ENCODE results near the gene ACOT7. TPM values are rescaled to one million over a fixed set of nuclear protein-coding genes. Genes with fewer than 3 reads are reported as not detected.

Gene ACOT7
- total and polyA plus RNA-seq, 12 donors = 4.0 to 40.4 (median 8.6) TPM

DNA sequence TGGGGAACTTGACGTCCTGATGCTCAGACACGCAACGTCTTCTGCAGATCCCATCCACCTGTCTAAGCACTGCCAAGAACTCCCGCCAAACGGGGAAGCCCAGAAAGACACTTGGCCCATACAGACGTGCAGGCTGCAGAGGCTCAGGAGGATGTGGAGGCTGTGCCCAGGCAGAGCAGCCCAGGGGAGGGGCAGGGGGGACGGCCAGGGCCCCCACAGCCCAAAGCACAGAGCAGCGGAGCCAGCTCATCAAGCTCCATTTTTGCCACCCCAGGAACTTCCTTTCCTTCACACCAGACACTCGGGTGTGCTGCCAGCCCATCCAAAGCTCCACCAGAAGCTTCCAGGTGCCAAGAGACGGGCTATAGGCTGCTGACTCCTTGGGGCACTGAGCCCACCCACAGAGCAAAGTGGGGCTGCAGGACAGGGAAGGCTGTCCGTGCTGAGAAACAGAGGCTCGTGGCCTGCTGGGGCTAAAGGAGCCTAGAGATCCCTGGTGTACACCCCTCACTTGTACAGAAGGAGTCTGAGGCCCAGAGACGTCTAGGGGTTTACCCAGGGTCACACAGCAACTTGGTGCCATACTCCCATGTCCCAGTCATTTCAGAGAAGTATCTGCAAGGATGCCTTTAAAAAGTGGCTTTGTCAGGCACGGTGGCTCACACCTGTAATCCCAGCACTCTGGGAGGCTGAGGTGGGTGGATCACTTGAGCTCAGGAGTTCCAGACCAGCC lies 59.1 kb downstream of the ACOT7 start:
- Histone ChIP-seq H3K27ac (no peak overlapping the region), H3K4me1 (peaks cover 0 to 17% (median 7%) of the 10 kb centered on the region in 9 donors), H3K27me3 (no peaks in the 10 kb centered on the region), H3K36me3 (no peaks in the 10 kb centered on the region), H3K9me3 (no peaks in the 10 kb centered on the region), H3K4me3 (no peak overlapping the region)
- no peak for ATAC-seq
- intact Hi-C loops (cut with DNase I) = loop anchor here in 1 of 10 donors (5.0 kb wide), 1 partner anchor 72 kb away; the partner anchor contains the start of gene GPR153
- DNase-seq = no peak
- 90% methylated on average over 14 of the region's 14 CpGs for WGBS, 2 donors
- TF ChIP-seq, protein P1, sequence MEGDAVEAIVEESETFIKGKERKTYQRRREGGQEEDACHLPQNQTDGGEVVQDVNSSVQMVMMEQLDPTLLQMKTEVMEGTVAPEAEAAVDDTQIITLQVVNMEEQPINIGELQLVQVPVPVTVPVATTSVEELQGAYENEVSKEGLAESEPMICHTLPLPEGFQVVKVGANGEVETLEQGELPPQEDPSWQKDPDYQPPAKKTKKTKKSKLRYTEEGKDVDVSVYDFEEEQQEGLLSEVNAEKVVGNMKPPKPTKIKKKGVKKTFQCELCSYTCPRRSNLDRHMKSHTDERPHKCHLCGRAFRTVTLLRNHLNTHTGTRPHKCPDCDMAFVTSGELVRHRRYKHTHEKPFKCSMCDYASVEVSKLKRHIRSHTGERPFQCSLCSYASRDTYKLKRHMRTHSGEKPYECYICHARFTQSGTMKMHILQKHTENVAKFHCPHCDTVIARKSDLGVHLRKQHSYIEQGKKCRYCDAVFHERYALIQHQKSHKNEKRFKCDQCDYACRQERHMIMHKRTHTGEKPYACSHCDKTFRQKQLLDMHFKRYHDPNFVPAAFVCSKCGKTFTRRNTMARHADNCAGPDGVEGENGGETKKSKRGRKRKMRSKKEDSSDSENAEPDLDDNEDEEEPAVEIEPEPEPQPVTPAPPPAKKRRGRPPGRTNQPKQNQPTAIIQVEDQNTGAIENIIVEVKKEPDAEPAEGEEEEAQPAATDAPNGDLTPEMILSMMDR (IDR thresholded peaks at IDR 0.05) = no peak

DNA sequence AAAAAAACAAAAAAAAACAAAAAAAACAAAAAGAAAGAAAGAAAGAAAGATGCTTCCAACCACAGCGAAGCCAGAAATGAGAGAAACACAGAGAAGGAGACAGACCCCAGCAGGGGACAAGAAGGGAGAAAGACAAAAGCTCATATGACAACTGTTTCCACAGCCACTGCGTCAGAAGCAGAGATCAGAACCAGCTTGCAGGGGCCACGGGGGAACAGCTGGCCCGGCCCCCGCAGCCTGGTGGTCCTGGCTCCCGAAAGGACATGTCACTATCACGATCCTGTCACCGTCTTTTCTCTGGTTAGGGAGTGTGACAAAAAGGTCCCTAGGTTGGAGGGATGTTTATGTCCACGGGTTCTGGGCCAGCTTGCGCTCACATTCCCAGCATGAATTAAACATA lies 60.7 kb downstream of the ACOT7 start:
- peaks cover 0 to 25% (median 8%) of the 10 kb centered on the region in 9 donors for H3K4me1 ChIP-seq
- no peak for DNase-seq
- no peaks in the 10 kb centered on the region for H3K9me3 ChIP-seq
- no peak overlapping the region for H3K4me3 ChIP-seq
- no peak overlapping the region for H3K27ac ChIP-seq
- 97% methylated on average over 10 of the region's 10 CpGs for WGBS, 2 donors
- H3K27me3 ChIP-seq = no peaks in the 10 kb centered on the region
- intact Hi-C loops (cut with DNase I) = loop anchor here in 1 of 10 donors (5.0 kb wide), 1 partner anchor 71 kb away; the partner anchor contains the start of gene GPR153
- ATAC-seq = no peak
- H3K36me3 ChIP-seq = no peaks in the 10 kb centered on the region
- TF ChIP-seq, protein P1 (IDR thresholded peaks at IDR 0.05) = no peak

DNA sequence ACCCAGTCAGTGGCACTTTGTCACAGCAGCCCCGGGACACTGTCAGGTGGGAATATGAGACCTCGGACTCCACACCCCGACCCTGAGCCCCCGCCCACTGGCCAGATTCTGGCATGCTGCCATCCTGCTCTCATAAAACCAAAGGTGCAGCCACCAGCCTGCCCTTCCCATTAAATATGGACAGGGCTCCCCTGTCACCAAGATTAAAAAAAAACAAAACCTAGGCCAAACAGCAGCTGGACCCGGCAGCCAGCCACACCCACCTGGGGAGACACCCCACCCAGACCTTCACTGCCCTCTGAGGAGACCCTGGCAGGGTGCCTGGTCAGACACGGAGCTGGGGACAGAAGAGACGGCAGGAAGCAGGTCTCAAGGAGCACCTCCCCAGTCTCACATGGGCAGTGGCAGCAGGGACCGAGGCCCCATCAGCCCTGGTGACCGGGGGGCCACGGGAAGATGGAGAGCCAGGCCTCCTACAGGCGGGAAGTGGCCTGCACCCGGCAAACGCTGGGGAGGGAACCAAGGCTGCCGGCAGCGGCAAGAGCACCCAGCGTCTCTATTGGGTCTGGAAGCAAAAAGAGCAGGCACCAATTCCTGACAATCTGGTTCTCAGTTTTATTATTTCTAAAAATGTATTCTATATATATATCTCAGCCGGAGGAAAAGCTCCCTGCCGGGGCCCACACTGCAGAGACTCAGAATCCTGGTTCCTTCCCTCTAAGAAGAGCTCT lies 61.9 kb downstream of the ACOT7 start:
- 68 to 70% methylated on average over 18 of the region's 18 CpGs for WGBS, 2 donors
- no peaks in the 10 kb centered on the region for H3K9me3 ChIP-seq
- intact Hi-C loops (cut with DNase I) = loop anchor here in 1 of 10 donors (5.0 kb wide), 1 partner anchor 69 kb away; the partner anchor contains the start of gene GPR153

More for the DNA sequence above, 61.9 kb downstream of the ACOT7 start:
- Histone ChIP-seq H3K4me3 (no peak overlapping the region), H3K36me3 (peaks cover 0 to 6% (median 0%) of the 10 kb centered on the region in 9 donors), H3K4me1 (peaks cover 0 to 25% (median 8%) of the 10 kb centered on the region in 9 donors), H3K27me3 (no peaks in the 10 kb centered on the region), H3K27ac (no peak overlapping the region)
- DNase-seq (no peak), ATAC-seq (no peak)
- TF ChIP-seq, protein P1 (IDR thresholded peaks at IDR 0.05) = no peak

Measured in heart right ventricle (tissue), 16 donors.